DOHH2 (cell line): Measurements from ENCODE around the gene DGUOK.
"Not testable (repeated sequence)": the region's sequence is repeated elsewhere in the genome, so short reads cannot be mapped to it uniquely, and the experiment has no call there.

Source experiments
- H3F3A ChIP-seq: fragments of 200-600 bp; sonication (generic), shearing (Covaris generic); 2 replicates; pipeline ENCODE4 v1.6.0; 2016; ENCODE audit warnings: antibody characterized with exemption, mild to moderate bottlenecking; ENCODE audit not compliant: control insufficient read depth, insufficient read depth
- H3K27ac ChIP-seq: fragments of 200-600 bp; sonication (generic); 2 replicates; pipeline ENCODE4 v1.5.1; 2014; ENCODE audit warnings: low read depth, mild to moderate bottlenecking, low read length, moderate library complexity
- H3K27me3 ChIP-seq: fragments of 200-600 bp; sonication (generic); 2 replicates; pipeline ENCODE4 v1.6.1; 2014; ENCODE audit warnings: mild to moderate bottlenecking, low read length, mixed read lengths; ENCODE audit not compliant: control insufficient read depth
- H3K36me3 ChIP-seq: fragments of 200-600 bp; sonication (generic); 2 replicates; pipeline ENCODE4 v1.6.1; 2014; ENCODE audit warnings: mild to moderate bottlenecking, low read length, moderate library complexity, mixed read lengths; ENCODE audit not compliant: control insufficient read depth
- H3K4me1 ChIP-seq: fragments of 200-600 bp; sonication (generic); 2 replicates; pipeline ENCODE4 v1.6.1; 2014; ENCODE audit warnings: mild to moderate bottlenecking, low read length, mixed read lengths; ENCODE audit not compliant: control insufficient read depth
- H3K4me2 ChIP-seq: fragments of 200-600 bp; sonication (generic); 2 replicates; pipeline ENCODE4 v1.6.0; 2014; ENCODE audit warnings: mild to moderate bottlenecking, low read length, moderate library complexity
- H3K4me3 ChIP-seq: fragments of 200-600 bp; sonication (generic); 2 replicates; pipeline ENCODE4 v1.5.1; 2014; ENCODE audit warnings: mild to moderate bottlenecking, low read length, mixed read lengths
- H3K79me2 ChIP-seq: fragments of 200-600 bp; sonication (generic); 2 replicates; pipeline ENCODE4 v1.6.1; 2014; ENCODE audit warnings: mild to moderate bottlenecking, low read length, mixed read lengths; ENCODE audit not compliant: control insufficient read depth
- H3K9me2 ChIP-seq: fragments of 200-600 bp; sonication (generic); replicated peaks from 2 replicates; pipeline ENCODE4 v1.6.1; 2014; ENCODE audit warnings: mild to moderate bottlenecking, low read length, mixed read lengths; ENCODE audit not compliant: control insufficient read depth
- H3K9me3 ChIP-seq: fragments of 200-600 bp; sonication (generic); 2 replicates; pipeline ENCODE4 v1.6.1; 2014; ENCODE audit warnings: antibody characterized with exemption, low read length, mixed read lengths; ENCODE audit not compliant: control insufficient read depth, insufficient read depth
- H4K20me1 ChIP-seq: fragments of 200-600 bp; sonication (generic); 2 replicates; pipeline ENCODE4 v1.6.0; 2014; ENCODE audit warnings: low read depth, mild to moderate bottlenecking, antibody characterized with exemption, low read length, moderate library complexity; ENCODE audit not compliant: control insufficient read depth, insufficient read depth
- EZH2phosphoT487 ChIP-seq: fragments of 200-600 bp; sonication (generic); IDR thresholded peaks from 2 replicates; pipeline ENCODE4 v1.6.1; 2017; ENCODE audit warnings: borderline replicate concordance, mild to moderate bottlenecking, antibody characterized with exemption, low read length, moderate library complexity, mixed read lengths
- TF ChIP-seq, protein P1 (sequence below): fragments of 200-600 bp; sonication (generic); IDR thresholded peaks from one replicate; pipeline ENCODE4 v1.5.1; 2014; ENCODE audit warnings: antibody characterized with exemption, mild to moderate bottlenecking, low read depth, low read length; ENCODE audit not compliant: poor library complexity, severe bottlenecking

The DGUOK gene

DNA sequence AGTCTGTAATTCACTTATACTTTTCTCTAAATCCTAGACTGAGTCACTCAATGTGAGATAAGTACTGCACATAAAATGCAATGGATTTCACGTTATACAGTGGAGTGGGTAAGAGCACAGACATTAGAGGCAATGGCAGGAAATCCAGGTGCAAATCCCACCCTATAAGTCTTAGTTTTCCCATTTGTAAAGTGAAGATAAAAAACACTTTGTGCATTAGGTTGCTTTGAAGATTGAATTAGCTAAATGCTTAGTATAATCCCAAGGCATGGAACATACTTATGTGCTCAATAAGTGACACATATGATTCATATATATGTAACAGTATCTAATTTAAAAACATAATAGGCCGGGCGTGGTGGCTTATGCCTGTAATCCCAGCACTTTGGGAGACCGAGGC is 23.4 kb upstream of the DGUOK start:
- no peak overlapping the region for H3K27ac ChIP-seq
- H3K27me3 ChIP-seq: no peaks in the 10 kb centered on the region
- no peak overlapping the region for H3K4me2 ChIP-seq
- peaks cover 5% of the 10 kb centered on the region for H3K4me1 ChIP-seq
- no peaks in the 10 kb centered on the region for H3K36me3 ChIP-seq
- H3K4me3 ChIP-seq: no peak overlapping the region
- H4K20me1 ChIP-seq: no peaks in the 10 kb centered on the region
- H3F3A ChIP-seq: no peaks in the 10 kb centered on the region
- H3K9me3 ChIP-seq: no peaks in the 10 kb centered on the region
- H3K9me2 ChIP-seq: no peaks in the 10 kb centered on the region
- H3K79me2 ChIP-seq: no peaks in the 10 kb centered on the region
- TF ChIP-seq EZH2phosphoT487: no peak
- TF ChIP-seq, protein P1, sequence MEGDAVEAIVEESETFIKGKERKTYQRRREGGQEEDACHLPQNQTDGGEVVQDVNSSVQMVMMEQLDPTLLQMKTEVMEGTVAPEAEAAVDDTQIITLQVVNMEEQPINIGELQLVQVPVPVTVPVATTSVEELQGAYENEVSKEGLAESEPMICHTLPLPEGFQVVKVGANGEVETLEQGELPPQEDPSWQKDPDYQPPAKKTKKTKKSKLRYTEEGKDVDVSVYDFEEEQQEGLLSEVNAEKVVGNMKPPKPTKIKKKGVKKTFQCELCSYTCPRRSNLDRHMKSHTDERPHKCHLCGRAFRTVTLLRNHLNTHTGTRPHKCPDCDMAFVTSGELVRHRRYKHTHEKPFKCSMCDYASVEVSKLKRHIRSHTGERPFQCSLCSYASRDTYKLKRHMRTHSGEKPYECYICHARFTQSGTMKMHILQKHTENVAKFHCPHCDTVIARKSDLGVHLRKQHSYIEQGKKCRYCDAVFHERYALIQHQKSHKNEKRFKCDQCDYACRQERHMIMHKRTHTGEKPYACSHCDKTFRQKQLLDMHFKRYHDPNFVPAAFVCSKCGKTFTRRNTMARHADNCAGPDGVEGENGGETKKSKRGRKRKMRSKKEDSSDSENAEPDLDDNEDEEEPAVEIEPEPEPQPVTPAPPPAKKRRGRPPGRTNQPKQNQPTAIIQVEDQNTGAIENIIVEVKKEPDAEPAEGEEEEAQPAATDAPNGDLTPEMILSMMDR: no peak

DNA sequence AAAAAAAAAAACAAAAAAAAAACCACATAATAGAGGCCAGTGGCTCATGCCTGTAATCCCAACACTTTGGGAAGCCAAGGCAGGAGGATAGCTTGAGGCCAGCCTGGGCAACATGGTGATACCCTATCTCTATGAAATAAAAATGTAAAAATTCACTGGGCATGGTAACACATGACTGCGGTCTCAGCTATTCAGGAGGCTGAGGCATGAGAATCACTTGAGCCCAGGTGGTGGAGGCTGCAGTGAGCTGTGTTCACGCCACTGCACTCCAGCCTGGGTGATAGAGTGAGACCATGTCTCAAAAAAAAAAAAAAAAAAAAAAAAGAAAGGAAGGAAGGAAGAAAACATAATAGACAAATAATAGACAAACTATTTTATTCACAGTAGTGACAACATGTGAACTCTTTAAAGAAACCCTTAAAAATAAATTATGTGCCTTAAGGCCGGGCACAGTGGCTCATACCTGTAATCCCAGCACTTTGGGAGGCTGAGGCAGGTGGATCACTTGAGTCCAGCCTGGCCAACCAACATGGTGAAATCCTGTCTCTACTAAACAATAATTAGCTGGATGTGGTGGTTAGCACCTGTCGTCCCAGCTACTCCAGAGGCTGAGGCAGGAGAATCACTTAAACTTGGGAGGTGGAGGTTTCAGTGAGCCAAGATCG is 22.6 kb upstream of the DGUOK start:
- H3K9me2 ChIP-seq, H3K4me1 ChIP-seq, H3K4me2 ChIP-seq, H3K9me3 ChIP-seq, H4K20me1 ChIP-seq, H3K79me2 ChIP-seq, H3K27me3 ChIP-seq, H3K4me3 ChIP-seq, H3K36me3 ChIP-seq, H3F3A ChIP-seq, H3K27ac ChIP-seq: not testable (repeated sequence)

DNA sequence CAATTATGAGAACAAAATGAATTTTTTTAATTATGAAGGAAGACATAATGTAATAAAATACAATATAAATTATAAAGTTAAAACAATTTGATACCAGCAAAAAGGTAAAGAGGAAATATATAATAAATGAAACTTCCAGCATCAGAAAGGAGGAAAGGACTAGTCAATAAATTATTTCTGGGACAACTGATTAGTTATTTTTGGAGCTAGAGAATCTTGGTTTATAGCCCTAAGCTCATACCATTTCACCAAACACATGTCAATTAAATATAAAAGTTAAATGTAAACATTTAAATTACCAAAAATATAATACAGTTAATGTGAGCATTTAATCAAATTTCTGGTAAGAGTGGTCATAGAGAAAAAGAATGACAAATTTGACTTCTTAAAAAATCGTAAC is 21.7 kb upstream of the DGUOK start:
- H3K9me3 ChIP-seq: no peaks in the 10 kb centered on the region

DNA sequence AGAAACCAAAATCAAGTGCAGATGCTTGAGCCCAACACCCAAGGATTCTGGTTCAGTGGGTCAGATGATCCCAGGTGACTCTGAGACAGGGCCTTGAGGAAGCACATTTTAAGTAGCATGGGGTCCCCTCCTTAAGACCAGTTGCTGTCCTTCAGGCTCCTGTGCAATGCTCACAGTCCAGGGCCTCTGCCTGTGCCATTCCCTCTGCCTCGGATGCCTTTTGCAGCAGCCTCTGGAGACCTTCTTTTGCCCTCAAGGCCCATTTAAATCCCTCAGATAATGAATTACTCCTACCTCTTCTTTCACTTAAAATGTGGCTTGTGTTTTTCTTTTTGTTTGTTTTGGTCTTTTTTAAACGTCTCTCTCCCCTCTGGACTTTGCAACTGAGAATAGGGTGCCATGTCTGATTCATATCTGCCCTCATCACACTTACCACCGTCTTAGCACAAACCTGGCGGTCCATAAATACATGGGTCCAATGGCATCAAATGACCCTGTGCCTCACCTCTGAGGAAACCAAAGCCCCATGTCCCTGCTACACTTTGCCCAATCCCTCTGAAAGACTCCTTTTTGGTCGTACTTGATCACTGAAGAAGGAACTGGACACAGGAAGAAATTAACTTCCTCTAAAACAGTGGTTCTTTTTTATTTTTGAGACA is 19.7 kb upstream of the DGUOK start:
- Histone ChIP-seq H3K4me1 (peaks cover 5% of the 10 kb centered on the region), H3F3A (no peaks in the 10 kb centered on the region), H3K27ac (no peak overlapping the region), H3K4me3 (no peak overlapping the region), H3K79me2 (no peaks in the 10 kb centered on the region), H3K27me3 (no peaks in the 10 kb centered on the region), H3K4me2 (no peak overlapping the region), H3K36me3 (no peaks in the 10 kb centered on the region), H3K9me3 (no peaks in the 10 kb centered on the region), H4K20me1 (no peaks in the 10 kb centered on the region), H3K9me2 (no peaks in the 10 kb centered on the region)
- TF ChIP-seq, protein P1: no peak
- TF ChIP-seq EZH2phosphoT487: no peak

More for the DNA sequence above, 21.7 kb upstream of the DGUOK start:
- no peaks in the 10 kb centered on the region for H4K20me1 ChIP-seq
- no peaks in the 10 kb centered on the region for H3K36me3 ChIP-seq
- peaks cover 5% of the 10 kb centered on the region for H3K4me1 ChIP-seq
- TF ChIP-seq, protein P1: no peak
- no peak for TF ChIP-seq EZH2phosphoT487
- no peak overlapping the region for H3K27ac ChIP-seq
- no peaks in the 10 kb centered on the region for H3K27me3 ChIP-seq
- H3K4me2 ChIP-seq: no peak overlapping the region
- no peak overlapping the region for H3K4me3 ChIP-seq
- H3F3A ChIP-seq: no peaks in the 10 kb centered on the region
- no peaks in the 10 kb centered on the region for H3K79me2 ChIP-seq
- H3K9me2 ChIP-seq: no peaks in the 10 kb centered on the region
